ENCODE data around the gene DPEP1. TPM values are rescaled to one million over a fixed set of nuclear protein-coding genes. Genes with fewer than 3 reads are reported as not detected.

The DPEP1 gene
- total and polyA plus RNA-seq, 2 donors from 2014 or later = 24.2 to 433 TPM

DNA sequence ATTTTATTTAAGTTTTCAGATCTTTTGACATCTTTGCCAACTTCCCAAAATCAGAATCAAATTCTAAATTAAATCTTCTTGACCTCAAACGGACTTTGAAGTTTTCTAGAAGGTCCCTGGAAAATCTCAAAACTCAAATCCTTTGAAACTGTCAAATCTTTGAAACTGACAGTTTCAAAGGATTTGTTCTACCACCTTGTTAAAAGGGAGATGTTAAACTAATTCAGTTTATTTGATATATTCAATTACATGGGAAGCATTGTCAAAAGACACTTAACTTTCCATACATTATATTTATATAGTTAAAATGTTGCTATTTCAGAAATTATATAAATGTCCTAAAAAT lies 3.4 kb upstream of the DPEP1 start:
- TF ChIP-seq CTCF (IDR thresholded peaks at IDR 0.05; ENCODE audit: borderline replicate concordance, extremely low read depth, insufficient read depth) = no peak
- DNase-seq = no peak
- H3K36me3 ChIP-seq (ENCODE audit: control insufficient read depth in 2 of 3, insufficient read depth in 3 of 3, low read length in 3 of 3) = no peaks in the 10 kb centered on the region
- H3K27me3 ChIP-seq (ENCODE audit: control insufficient read depth, insufficient read depth, low read length) = no peaks in the 10 kb centered on the region
- no peaks in the 10 kb centered on the region for H3K9me3 ChIP-seq (ENCODE audit: control insufficient read depth in 2 of 3, insufficient read depth in 1 of 3, low read length in 3 of 3)
- H3K27ac ChIP-seq (ENCODE audit: low read depth in 2 of 2, low read length in 2 of 2) = no peak overlapping the region
- H3K4me1 ChIP-seq (ENCODE audit: control insufficient read depth in 2 of 3, insufficient read depth in 2 of 3, low read depth in 1 of 3, low read length in 3 of 3) = peaks cover 0 to 7% (median 4%) of the 10 kb centered on the region in 3 donors
- H3K4me3 ChIP-seq (ENCODE audit: low read length in 3 of 3) = no peak overlapping the region
- FAIRE-seq = no peak
- H3K9ac ChIP-seq (ENCODE audit: low read length in 3 of 3) = no peak overlapping the region
- intact Hi-C loops (cut with DNase I) = no loop called here

GRCh38 chr16:89612415-89613166 lies 851 bp upstream of the DPEP1 start:
- no peak overlapping the region for H3K4me3 ChIP-seq (ENCODE audit: low read length in 3 of 3)
- no peaks in the 10 kb centered on the region for H3K9me3 ChIP-seq (ENCODE audit: control insufficient read depth in 2 of 3, insufficient read depth in 1 of 3, low read length in 3 of 3)
- H3K4me1 ChIP-seq (ENCODE audit: control insufficient read depth in 2 of 3, insufficient read depth in 2 of 3, low read depth in 1 of 3, low read length in 3 of 3) = peaks cover 0 to 12% (median 4%) of the 10 kb centered on the region in 3 donors
- no peak overlapping the region for H3K27ac ChIP-seq (ENCODE audit: low read depth in 2 of 2, low read length in 2 of 2)
- FAIRE-seq (no peak), DNase-seq (peak in 2 of 5 donors; percentile 33 to 71)
- H3K27me3 ChIP-seq (ENCODE audit: control insufficient read depth, insufficient read depth, low read length) = no peaks in the 10 kb centered on the region
- intact Hi-C loops (cut with DNase I) = no loop called here
- no peak for TF ChIP-seq CTCF (IDR thresholded peaks at IDR 0.05; ENCODE audit: borderline replicate concordance, extremely low read depth, insufficient read depth)
- H3K9ac ChIP-seq (ENCODE audit: low read length in 3 of 3) = no peak overlapping the region
- H3K36me3 ChIP-seq (ENCODE audit: control insufficient read depth in 2 of 3, insufficient read depth in 3 of 3, low read length in 3 of 3) = no peaks in the 10 kb centered on the region

DNA sequence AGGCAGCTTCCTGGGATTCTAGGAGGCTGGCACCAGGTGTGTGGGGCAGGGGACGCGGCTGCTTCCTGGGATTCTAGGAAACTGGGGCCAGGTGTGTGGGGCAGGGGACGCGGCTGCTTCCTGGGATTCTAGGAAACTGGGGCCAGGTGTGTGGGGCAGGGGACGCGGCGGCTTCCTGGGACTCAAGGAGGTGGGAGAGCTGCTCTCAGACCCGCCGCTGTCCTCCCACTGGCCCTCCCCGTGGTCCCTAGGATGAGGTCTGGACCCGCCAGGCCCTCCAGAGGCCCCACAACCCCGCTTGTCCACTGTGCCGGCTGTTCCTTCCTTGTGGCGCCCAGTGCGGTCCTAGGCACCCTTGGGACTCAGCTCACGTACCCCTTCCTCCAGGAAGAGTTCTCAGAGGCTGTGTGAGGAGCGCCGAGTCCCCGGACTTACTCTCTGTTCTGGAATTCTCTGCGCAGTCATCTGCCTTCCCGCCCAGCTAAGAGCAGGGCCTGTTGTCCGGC lies 565 bp downstream of the DPEP1 start:
- DNase-seq (no peak), FAIRE-seq (no peak)
- H3K27ac ChIP-seq (ENCODE audit: low read depth in 2 of 2, low read length in 2 of 2) = peak overlapping the region; percentile 32 to 43
- no peaks in the 10 kb centered on the region for H3K36me3 ChIP-seq (ENCODE audit: control insufficient read depth in 2 of 3, insufficient read depth in 3 of 3, low read length in 3 of 3)
- intact Hi-C loops (cut with DNase I) = no loop called here
- peaks cover 0 to 10% (median 4%) of the 10 kb centered on the region in 3 donors for H3K4me1 ChIP-seq (ENCODE audit: control insufficient read depth in 2 of 3, insufficient read depth in 2 of 3, low read depth in 1 of 3, low read length in 3 of 3)
- no peak for TF ChIP-seq CTCF (IDR thresholded peaks at IDR 0.05; ENCODE audit: borderline replicate concordance, extremely low read depth, insufficient read depth)
- no peaks in the 10 kb centered on the region for H3K27me3 ChIP-seq (ENCODE audit: control insufficient read depth, insufficient read depth, low read length)
- H3K9me3 ChIP-seq (ENCODE audit: control insufficient read depth in 2 of 3, insufficient read depth in 1 of 3, low read length in 3 of 3) = no peaks in the 10 kb centered on the region
- H3K9ac ChIP-seq (ENCODE audit: low read length in 3 of 3) = no peak overlapping the region
- H3K4me3 ChIP-seq (ENCODE audit: low read length in 3 of 3) = peak overlapping the region in 2 of 3 donors; percentile 38 to 56
